H1 (cell line): ENCODE measurements around the gene PSME2. TPM values are rescaled to one million over a fixed set of nuclear protein-coding genes. Genes with fewer than 3 reads are reported as not detected.

Experiments used
- CTCF ChIA-PET: fragments of 300-600 bp; sonication (Branson Sonifier 250); formaldehyde crosslinking; loops from one replicate; lab custom pipeline; 2021; ENCODE audit not compliant: partially characterized antibody; lab: Charles Lee
- POLR2A ChIA-PET: fragments of 300-600 bp; sonication (Branson Sonifier 250); formaldehyde crosslinking; loops from one replicate; lab custom pipeline; 2021; ENCODE audit warnings: inconsistent platforms; ENCODE audit not compliant: partially characterized antibody; lab: Charles Lee
- DNase-seq, 2 experiments: peaks; one replicate each; pipeline versions ENCODE4 v3.0.0 to v3.0.0-alpha.2; 2010 to 2022; ENCODE audit warnings: low spot score in 2 of 2, low read depth in 1 of 2, mixed read lengths in 1 of 2
- FAIRE-seq: peaks from 2 replicates; lab custom pipeline; 2011; peaks lifted over from hg19 to GRCh38; lab: Jason Lieb, UNC
- H2AFZ ChIP-seq: 2 replicates; pipeline ENCODE4 v1.8.1; 2012; ENCODE audit warnings: low read length, inconsistent platforms
- H2AK5ac ChIP-seq: 2 replicates; pipeline ENCODE4 v1.6.1; 2013; ENCODE audit warnings: low read depth, low read length
- H2BK120ac ChIP-seq: replicated peaks from 2 replicates; pipeline ENCODE3; 2013; ENCODE audit warnings: low read depth, low read length, inconsistent platforms
- H2BK12ac ChIP-seq: 2 replicates; pipeline ENCODE4 v1.6.1; 2013; ENCODE audit warnings: low read depth, low read length
- H2BK15ac ChIP-seq: 2 replicates; pipeline ENCODE4 v1.6.1; 2013; ENCODE audit warnings: low read length
- H2BK20ac ChIP-seq: 2 replicates; pipeline ENCODE4 v1.6.1; 2013; ENCODE audit warnings: low read length
- H2BK5ac ChIP-seq: 2 replicates; pipeline ENCODE4 v1.6.1; 2013; ENCODE audit warnings: low read depth, low read length
- H3K14ac ChIP-seq: 2 replicates; pipeline ENCODE4 v1.6.1; 2013; ENCODE audit warnings: inconsistent platforms; ENCODE audit not compliant: insufficient read length
- H3K18ac ChIP-seq: 2 replicates; pipeline ENCODE4 v1.6.1; 2013; ENCODE audit warnings: low read length; ENCODE audit errors: extremely low read depth
- H3K23ac ChIP-seq: 2 replicates; pipeline ENCODE4 v1.6.1; 2013; ENCODE audit warnings: inconsistent platforms; ENCODE audit not compliant: insufficient read length
- H3K23me2 ChIP-seq: 2 replicates; pipeline ENCODE4 v1.6.1; 2013; ENCODE audit warnings: low read depth, low read length
- H3K27ac ChIP-seq: 2 replicates; pipeline ENCODE4 v1.6.1; 2011; ENCODE audit warnings: low read depth, low read length, inconsistent platforms
- H3K27me3 ChIP-seq, 4 experiments: replicated peaks in 1 of 4; 1 replicate in 1 of 4; 2 replicates in 3 of 4; pipeline versions ENCODE4 v1.6.1 to v1.8.1; 2011 to 2013; ENCODE audit warnings: low read length in 3 of 4, mild to moderate bottlenecking in 3 of 4, inconsistent platforms in 2 of 4, mixed read lengths in 2 of 4, moderate library complexity in 1 of 4; ENCODE audit not compliant: control insufficient read depth in 3 of 4, insufficient read depth in 3 of 4; ENCODE audit errors: extremely low read depth in 1 of 4
- H3K36me3 ChIP-seq, 4 experiments: 2 replicates each; pipeline versions ENCODE4 v1.6.1 to v1.8.1; 2011 to 2013; ENCODE audit warnings: mild to moderate bottlenecking in 4 of 4, low read length in 3 of 4, moderate library complexity in 2 of 4, control low read depth in 1 of 4, inconsistent platforms in 1 of 4; ENCODE audit not compliant: insufficient read depth in 4 of 4, control insufficient read depth in 2 of 4
- H3K4ac ChIP-seq: replicated peaks from 2 replicates; pipeline ENCODE3; 2013; ENCODE audit warnings: low read length, low read depth, mixed read lengths, inconsistent platforms; ENCODE audit not compliant: insufficient read length
- H3K4me1 ChIP-seq, 4 experiments: replicated peaks in 1 of 4; 1 replicate in 1 of 4; 2 replicates in 3 of 4; pipeline versions ENCODE4 v1.6.1 to v1.8.1; 2011 to 2013; ENCODE audit warnings: low read length in 3 of 4, inconsistent platforms in 2 of 4, mixed read lengths in 1 of 4; ENCODE audit not compliant: insufficient read depth in 4 of 4, control insufficient read depth in 3 of 4
- H3K4me2 ChIP-seq, 2 experiments: 2 replicates each; pipeline versions ENCODE4 v1.6.1 to v1.8.1; 2011 to 2013; ENCODE audit warnings: low read depth in 2 of 2, low read length in 2 of 2, control low read depth in 1 of 2, inconsistent platforms in 1 of 2, mild to moderate bottlenecking in 1 of 2; ENCODE audit not compliant: insufficient read depth in 1 of 2
- H3K4me3 ChIP-seq, 4 experiments: fragments of 200-600, 300-600 bp in 1 of 4; sonication (generic), shearing (Covaris generic), sonication (Bioruptor Twin) in 1 of 4; 2 replicates each; pipeline versions ENCODE4 v1.5.1 to v1.8.1; 2011 to 2016; ENCODE audit warnings: low read length in 4 of 4, low read depth in 3 of 4, control low read depth in 2 of 4, inconsistent platforms in 2 of 4, mild to moderate bottlenecking in 2 of 4, mixed read lengths in 1 of 4, moderate library complexity in 1 of 4; ENCODE audit not compliant: insufficient read depth in 2 of 4; ENCODE audit errors: extremely low read depth in 1 of 4
- H3K56ac ChIP-seq: replicated peaks from 2 replicates; pipeline ENCODE3; 2013; ENCODE audit warnings: low read depth, mild to moderate bottlenecking, mixed read lengths, low read length, inconsistent platforms; ENCODE audit not compliant: insufficient read length
- H3K79me1 ChIP-seq: 2 replicates; pipeline ENCODE4 v1.6.1; 2013; ENCODE audit warnings: low read depth, low read length, control low read depth
- H3K79me2 ChIP-seq, 2 experiments: 2 replicates each; pipeline versions ENCODE4 v1.6.1 to v1.8.1; 2012 to 2013; ENCODE audit warnings: low read length in 2 of 2, mild to moderate bottlenecking in 2 of 2, inconsistent platforms in 1 of 2; ENCODE audit not compliant: insufficient read depth in 2 of 2, control insufficient read depth in 1 of 2
- H3K9ac ChIP-seq, 4 experiments: replicated peaks in 1 of 4; 1 replicate in 1 of 4; 2 replicates in 3 of 4; pipeline versions ENCODE4 v1.6.1 to v1.8.1; 2011 to 2013; ENCODE audit warnings: low read depth in 3 of 4, low read length in 3 of 4, control low read depth in 2 of 4, mild to moderate bottlenecking in 2 of 4, moderate library complexity in 2 of 4, inconsistent platforms in 1 of 4; ENCODE audit errors: extremely low read depth in 1 of 4
- H3K9me3 ChIP-seq, 2 experiments: 2 replicates each; pipeline versions ENCODE4 v1.6.1 to v1.8.1; 2012 to 2013; ENCODE audit warnings: mild to moderate bottlenecking in 2 of 2, moderate library complexity in 2 of 2, control low read depth in 1 of 2, inconsistent platforms in 1 of 2, low read depth in 1 of 2, low read length in 1 of 2, mixed read lengths in 1 of 2; ENCODE audit not compliant: insufficient read depth in 2 of 2
- H4K20me1 ChIP-seq, 2 experiments: replicated peaks in 1 of 2; 2 replicates each; pipeline versions ENCODE3 to v1.8.1; 2011 to 2013; ENCODE audit warnings: inconsistent platforms in 2 of 2, low read length in 2 of 2, mild to moderate bottlenecking in 1 of 2; ENCODE audit not compliant: insufficient read depth in 2 of 2, control insufficient read depth in 1 of 2
- H4K5ac ChIP-seq: 2 replicates; pipeline ENCODE4 v1.6.1; 2013; ENCODE audit warnings: low read length, low read depth, mixed read lengths, inconsistent platforms; ENCODE audit not compliant: insufficient read length
- H4K8ac ChIP-seq: 2 replicates; pipeline ENCODE4 v1.8.0; 2013; ENCODE audit warnings: mild to moderate bottlenecking, moderate library complexity, low read length, inconsistent platforms; ENCODE audit not compliant: insufficient read depth; ENCODE audit errors: extremely low read depth
- H4K91ac ChIP-seq: replicated peaks from 2 replicates; pipeline ENCODE3; 2013; ENCODE audit warnings: low read length, mixed read lengths, inconsistent platforms; ENCODE audit not compliant: insufficient read length
- WGBS, 2 experiments: shearing (Covaris generic) in 1 of 2; methylation state at CpG; one replicate each; pipeline versions ENCODE4 v1.1.6 to v1.1.7; 2013 to 2015; ENCODE audit warnings: low lambda C conversion rate in 2 of 2, mixed read lengths in 2 of 2, inconsistent platforms in 1 of 2, low coverage in 1 of 2, missing lambda C conversion rate in 1 of 2; ENCODE audit not compliant: insufficient replicate concordance in 2 of 2, insufficient coverage in 1 of 2, insufficient read length in 1 of 2; ENCODE audit errors: extremely low coverage in 1 of 2, missing lambda C conversion rate in 1 of 2; 5-methylcytosine and 5-hydroxymethylcytosine counted together
- polyA plus RNA-seq, 7 experiments: library from polyadenylated mRNA; depleted of rRNA in 3 of 7; stranded (reverse) in 5 of 7; unstranded in 2 of 7; fragments of >200 nt in 5 of 7; fragments of 200-250 nt in 2 of 7; gene quantifications; 1 replicate in 5 of 7; 2 replicates in 1 of 7; 4 replicates in 1 of 7; pipeline versions ENCODE4 v1.2.1 to v1.2.3, GENCODE V29; 2011 to 2013; ENCODE audit warnings: missing spikeins in 2 of 7, mixed read lengths in 2 of 7
- total RNA-seq: library from RNA; stranded (reverse); fragmentation: NEBNext Ultra II Directional; extraction: Animal tissue kit (Norgen Biotek cat#: 25700); gene quantifications from 2 replicates; pipeline ENCODE4 v1.2.1, GENCODE V29; 2021

PSME2 gene
- total and polyA plus RNA-seq, 2 of the 8 experiments (the other 6 are each of a cell fraction or from before 2014, with no cell fraction given), result 71.8 to 111 TPM

DNA sequence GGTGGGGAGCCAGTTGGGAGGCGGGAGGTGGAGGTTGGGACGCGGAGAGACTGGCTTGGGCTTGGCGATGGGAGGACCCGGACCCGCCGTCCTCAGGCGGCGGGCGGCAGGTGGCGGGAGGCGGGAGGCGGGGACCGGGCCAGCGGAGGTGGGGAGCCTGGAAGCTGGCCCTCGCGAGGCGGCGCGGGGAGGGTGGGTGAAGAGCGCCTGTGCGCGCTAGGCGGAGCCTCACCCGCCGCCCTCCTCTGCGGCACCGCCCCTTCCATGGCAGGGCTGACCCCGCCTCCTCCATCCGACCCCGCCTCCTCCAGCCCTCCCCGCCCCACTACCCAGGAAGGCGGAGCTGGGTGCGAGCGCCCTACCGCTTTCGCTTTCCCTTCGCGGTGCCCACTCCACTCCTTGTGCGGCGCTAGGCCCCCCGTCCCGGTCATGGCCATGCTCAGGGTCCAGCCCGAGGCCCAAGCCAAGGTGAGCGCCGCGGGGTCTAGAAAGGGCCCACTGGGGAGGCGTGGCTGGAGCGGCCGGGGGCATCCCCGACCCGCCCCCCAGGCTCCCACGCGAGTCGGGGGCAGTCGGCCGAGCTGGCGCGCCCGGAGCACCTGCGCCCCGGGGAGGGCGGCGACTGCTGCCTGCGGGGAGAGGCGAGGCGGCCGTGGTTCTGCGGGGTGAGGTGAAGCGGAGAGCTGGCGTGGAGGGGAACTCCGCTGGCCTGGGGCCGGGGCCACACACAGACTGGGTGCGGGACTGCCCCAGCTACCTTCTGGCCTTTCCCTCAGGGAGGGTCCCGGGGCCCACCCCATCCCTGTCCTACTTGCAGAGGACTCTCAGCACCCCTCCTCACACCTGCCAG lies 10.4 kb downstream of the PSME2 start, which contains the start of gene PSME1:
Gene PSME1, plus strand, starts transcription at position 361 of the 850 bp plus-strand sequence. Its CDS starts 69 bp downstream, at position 430.
- no peak within 1 kb of the TSS for H3K23ac ChIP-seq
- 2% methylated on average over 40 of the region's 75 CpGs; no CpG with 5 or more reads in 1 of the 2 experiments for WGBS, 2 experiments
- FAIRE-seq, result no peak
- peak within 1 kb of the TSS; percentile 81 to 95 for H3K4me2 ChIP-seq
- H3K27me3 ChIP-seq, result no peaks in the 10 kb centered on the region
- ChIA-PET CTCF (interaction anchor here (0.6 to 1.7 kb wide), 8 partner anchors 11 to 77 kb away, joined by 3 to 7 read pairs (median 4); partner anchors contain the start of genes DCAF11, IRF9, NRL and PSME2), POLR2A (interaction anchor here (0.8 to 10.5 kb wide), 17 partner anchors 9 to 135 kb away, joined by 3 to 118 read pairs (median 7); partner anchors contain the start of genes CHMP4A, DCAF11, IRF9 and NRL)
- no peak within 1 kb of the TSS for H2AK5ac ChIP-seq
- no peaks in the 10 kb centered on the region for H3K9me3 ChIP-seq
- no peak within 1 kb of the TSS for H2BK20ac ChIP-seq
- peak within 1 kb of the TSS; percentile 79 to 100 (median 84) for H3K4me3 ChIP-seq
- peak within 1 kb of the TSS; percentile 14; the same call in 1 of the 2 replicates for H3K27ac ChIP-seq
- peaks cover 0 to 12% of the 10 kb centered on the region in 2 experiments; a peak in 2 of 4 replicates for H3K79me2 ChIP-seq
- peaks cover 8 to 25% (median 14%) of the 10 kb centered on the region in 4 experiments; a peak in 6 of 8 replicates for H3K36me3 ChIP-seq
- H3K9ac ChIP-seq, result peak within 1 kb of the TSS; percentile 42 to 89 (median 60); a peak in 6 of 7 replicates
- peak in 1 of 2 experiments; percentile 94 for DNase-seq
- H2AFZ ChIP-seq, result peak within 1 kb of the TSS; percentile 94
- H2BK15ac ChIP-seq, result peak within 1 kb of the TSS; percentile 4; the same call in 1 of the 2 replicates
- H4K91ac ChIP-seq, result no peak within 1 kb of the TSS
- H2BK5ac ChIP-seq, result peak within 1 kb of the TSS; percentile 90; the same call in 1 of the 2 replicates
- peaks cover 0 to 10% (median 6%) of the 10 kb centered on the region in 4 experiments; a peak in 5 of 7 replicates for H3K4me1 ChIP-seq
- H3K23me2 ChIP-seq, result peaks cover 8% of the 10 kb centered on the region; the same call in 1 of the 2 replicates
- peaks cover 4% of the 10 kb centered on the region; the same call in 1 of the 2 replicates for H3K79me1 ChIP-seq
- H3K56ac ChIP-seq, result peak within 1 kb of the TSS; percentile 71
- H4K8ac ChIP-seq, result peak within 1 kb of the TSS; percentile 64
- no peak within 1 kb of the TSS for H2BK120ac ChIP-seq
- no peak within 1 kb of the TSS for H3K4ac ChIP-seq
- H4K20me1 ChIP-seq, result peaks cover 0 to 1% of the 10 kb centered on the region in 2 experiments
- H2BK12ac ChIP-seq, result no peak within 1 kb of the TSS; the same call in 1 of the 2 replicates
- H3K14ac ChIP-seq, result no peak within 1 kb of the TSS
- H4K5ac ChIP-seq, result peak within 1 kb of the TSS; percentile 34
- peak within 1 kb of the TSS; percentile 17 for H3K18ac ChIP-seq
